Measurements from ENCODE around the gene USH2A.

USH2A gene

DNA sequence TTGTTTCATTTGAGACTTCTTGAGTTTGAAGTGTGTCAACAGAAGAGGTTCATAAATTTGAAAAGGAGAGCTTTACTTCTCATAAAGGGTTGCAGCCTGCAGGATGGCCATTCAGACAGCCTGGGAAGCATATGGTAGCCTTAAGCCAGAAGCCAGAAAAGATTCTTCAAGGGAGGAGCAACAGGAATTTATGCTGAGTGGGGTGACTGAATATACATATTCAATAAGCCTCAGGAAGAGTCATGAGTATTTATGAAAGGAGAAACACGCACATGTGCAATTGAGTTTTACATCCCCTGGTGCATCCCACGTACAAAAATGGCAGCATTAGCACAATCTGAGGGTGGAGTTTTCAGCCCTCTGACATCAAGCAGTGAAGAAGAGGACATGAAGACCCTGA, 565.9 kb downstream of the USH2A start:
- DNase-seq: no peak

DNA sequence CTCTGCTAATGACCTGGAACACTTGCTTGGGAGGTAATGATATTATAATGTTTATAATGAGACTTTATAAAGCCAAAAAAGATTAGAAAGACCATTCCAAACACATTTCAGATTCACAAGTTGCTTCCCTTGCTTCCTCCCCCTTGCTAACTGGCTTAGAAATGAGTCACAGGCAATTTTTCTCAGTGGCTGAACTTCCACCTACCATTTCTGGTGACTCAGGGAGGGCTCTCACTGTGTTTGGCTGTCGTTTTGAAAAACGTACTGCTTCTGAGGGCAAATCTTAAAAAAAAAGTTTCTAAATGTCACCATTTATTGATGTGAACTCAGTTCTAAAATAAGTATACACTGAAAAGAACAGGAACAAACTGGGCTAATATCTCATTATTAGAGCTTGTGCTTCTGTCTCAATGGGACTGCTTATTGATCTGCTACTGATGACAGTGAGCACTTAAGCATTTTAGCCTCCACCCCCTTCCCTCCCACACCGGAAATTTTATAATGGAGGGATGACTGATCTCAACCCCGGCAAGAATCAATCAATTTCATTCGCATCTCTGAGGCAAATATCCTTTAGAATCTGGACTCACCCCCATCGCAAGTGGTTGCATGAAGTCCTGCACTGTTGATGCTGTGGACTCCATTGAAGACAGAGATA, 577.9 kb downstream of the USH2A start:
- DNase-seq: peak; percentile 47

DNA sequence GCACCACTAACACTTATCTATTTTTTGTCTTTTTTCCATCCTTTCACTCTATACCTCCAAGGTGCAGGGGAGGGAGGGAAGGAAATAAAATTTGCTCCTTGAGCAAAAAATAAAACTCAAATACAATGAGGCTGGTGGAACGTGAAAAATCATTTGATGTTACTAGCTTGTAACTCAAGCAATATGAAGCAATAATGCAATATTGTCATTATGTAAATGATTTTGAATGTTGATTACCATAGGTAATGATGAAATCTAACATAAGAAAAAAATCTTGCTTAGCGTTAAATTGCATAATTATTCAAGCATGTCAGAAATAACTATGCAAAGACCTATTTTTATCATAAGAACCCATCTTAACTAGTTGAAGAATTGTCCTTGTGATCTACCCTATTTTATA, 578.5 kb downstream of the USH2A start:
- DNase-seq: no peak

DNA sequence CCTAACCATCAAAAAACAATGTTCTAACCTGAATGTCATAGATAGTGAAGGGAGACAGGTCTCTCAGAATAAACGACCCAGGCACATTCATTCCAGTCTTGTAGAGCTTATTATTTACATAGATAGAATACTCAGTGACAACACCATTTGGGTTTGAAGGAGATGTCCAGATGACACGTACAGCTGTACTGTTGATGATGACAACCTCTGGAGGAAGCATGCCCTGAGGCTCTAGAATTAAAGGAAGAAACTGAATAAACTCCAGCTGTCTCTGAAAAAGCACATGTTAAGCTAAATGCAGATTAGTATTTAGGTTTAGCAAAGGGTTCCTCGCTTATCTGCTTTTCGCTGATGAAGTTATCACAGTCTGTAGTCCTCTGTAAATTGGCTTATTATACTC, 579.0 kb downstream of the USH2A start:
- peak; percentile 36 for DNase-seq

DNA sequence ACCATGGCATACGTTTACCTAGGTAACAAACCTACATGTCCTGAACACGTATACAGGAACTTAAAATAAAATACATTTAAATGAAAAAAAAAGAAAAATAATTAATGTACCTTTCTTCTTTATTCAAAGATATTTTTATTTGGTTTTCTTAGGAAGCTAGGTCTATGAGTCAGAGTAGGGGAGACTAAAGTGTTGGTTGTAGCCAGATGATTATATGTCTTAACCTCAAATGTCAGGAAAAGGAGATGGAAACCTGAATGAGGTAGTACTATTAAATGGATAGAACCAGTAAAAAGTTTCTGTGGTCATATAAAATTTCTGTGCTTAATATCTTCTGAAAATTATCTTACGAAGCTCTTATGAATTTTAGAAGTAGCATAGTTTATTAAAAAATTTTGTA, 580.3 kb downstream of the USH2A start:
- DNase-seq: no peak

DNA sequence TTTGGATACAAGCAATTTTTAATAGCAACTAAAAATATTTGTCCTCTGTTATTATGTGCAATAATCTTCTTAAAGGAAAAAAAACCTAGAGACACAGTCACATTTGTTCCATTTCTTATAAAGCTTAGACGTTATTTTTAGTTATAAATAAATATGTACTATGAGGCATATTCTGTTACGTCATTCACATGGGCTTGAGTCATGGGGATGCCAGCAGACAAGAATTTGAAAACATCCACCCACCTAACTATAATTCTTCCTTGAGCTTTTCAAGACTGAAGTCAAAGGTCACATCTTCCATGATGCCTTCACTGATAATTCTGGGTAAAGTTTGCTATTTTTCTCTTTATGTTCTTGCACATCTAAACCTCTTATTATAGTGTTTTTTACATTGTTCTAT, 587.3 kb downstream of the USH2A start:
- DNase-seq: no peak

DNA sequence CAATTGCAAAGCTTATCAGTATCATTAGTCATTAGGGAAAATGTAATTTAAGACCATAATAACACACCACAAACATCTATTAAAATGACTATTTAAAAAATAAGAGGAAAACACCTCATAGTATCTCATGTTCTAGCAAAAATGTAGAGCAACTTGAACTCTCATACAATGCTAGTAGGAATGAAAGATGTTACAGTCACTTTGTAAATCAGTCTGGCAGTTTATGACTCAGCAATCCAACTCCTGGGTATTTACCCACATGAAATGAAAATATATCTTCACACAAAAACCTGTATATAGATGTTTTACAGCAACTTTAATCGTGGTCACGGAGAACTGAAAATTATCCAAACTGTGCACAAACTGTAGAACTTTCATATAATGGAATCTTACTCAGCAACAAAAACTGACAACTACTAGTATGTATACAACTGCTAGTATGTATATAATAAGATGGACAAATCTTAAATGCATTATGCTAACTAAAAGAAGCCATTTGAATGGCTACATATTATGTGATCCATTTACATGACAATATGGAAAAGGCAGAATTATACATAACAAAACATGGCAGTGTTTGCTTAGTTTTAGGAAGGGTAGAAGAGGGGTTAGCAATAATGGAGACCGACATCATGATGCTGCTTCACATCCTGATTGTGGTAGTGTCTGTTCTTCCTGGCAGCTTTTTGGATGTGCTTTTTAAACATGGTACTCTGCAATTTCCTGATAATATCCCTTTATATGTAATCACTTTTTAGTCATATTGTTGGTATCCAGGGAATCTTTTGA, 589.1 kb downstream of the USH2A start:
- no peak for DNase-seq

DNA sequence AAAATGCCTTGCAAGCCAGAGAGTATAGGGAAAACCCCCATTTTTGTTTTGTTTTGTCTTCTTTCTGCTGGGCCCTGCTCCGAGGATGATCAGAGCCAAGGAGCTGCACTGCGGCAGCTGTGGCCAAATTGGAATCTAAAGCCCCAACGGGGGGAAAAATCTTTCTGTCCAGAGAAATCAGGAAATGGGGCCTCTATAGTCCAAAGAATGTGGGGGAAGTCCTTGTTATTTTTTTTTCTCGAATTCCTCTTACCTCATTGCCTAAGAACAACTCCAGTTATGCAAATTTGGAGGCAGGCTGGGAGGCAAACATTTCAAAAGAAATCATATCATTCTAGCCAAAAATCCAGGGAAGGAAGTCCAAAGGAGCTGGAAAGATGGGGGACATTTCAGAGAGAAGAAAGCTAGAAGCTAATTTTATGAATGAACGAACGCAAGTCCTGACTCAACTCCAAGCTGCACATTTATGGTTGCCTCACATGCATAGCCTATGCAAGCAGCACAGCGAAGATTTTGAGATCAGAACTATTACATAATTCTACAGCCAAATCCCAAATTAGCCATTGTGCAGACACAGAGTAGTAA, 592.9 kb downstream of the USH2A start:
- no peak for DNase-seq

DNA sequence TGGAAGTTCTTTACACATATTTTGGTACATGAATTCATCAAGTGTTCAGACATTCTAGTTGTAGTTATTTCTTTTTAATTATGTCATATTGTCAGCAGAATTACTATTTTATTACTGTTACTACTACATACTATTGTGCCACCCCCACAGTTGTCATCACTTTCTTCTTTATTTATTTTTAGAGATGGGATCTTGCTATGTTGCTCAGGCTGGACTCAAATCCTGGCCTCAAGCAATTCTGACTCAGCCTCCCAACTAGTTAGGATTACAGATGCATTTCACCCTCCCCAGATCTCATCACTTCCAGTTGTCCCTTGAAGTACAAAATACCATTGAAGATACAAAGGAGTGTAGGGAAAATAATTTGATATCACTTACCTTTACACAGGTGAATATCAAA, 598.2 kb downstream of the USH2A start:
- no peak for DNase-seq

DNA sequence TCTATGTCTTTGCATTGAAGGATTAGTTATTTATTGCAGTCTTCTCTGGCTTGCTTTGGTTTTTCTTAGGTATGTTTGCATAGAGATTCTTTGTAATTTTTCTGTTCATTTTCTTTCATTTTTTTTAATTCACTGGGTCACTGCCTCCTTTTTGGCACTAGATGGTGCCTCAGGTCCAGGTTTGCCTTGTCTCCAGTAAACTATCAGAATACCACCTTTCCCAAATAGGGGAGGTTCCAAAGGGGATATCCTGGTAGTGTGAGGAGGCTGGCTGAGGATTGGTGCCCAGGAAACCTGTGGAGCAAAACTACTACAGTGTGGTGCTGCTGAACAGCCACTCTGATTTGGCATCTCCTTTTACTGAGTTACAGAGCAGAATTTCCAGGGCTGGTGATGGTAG, 599.0 kb downstream of the USH2A start:
- DNase-seq: no peak

DNA sequence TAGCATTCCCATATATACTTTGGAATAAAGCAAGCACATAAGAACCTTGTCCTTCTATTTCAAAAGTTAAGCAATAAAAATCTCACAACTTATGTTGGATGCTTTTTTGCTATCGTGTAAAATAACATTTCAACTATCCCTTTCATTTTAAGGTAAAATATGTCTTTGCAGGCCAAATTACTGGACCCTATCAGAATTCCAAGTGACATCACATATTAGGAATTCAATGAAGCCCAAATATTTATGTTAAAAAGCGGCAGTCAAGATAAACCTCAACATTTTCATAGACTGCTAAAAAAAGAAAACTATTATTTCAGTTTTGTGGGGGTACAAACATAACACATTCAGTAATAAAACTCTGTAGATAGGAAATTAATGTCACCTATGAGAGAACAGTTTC, 604.1 kb downstream of the USH2A start:
- no peak for DNase-seq

DNA sequence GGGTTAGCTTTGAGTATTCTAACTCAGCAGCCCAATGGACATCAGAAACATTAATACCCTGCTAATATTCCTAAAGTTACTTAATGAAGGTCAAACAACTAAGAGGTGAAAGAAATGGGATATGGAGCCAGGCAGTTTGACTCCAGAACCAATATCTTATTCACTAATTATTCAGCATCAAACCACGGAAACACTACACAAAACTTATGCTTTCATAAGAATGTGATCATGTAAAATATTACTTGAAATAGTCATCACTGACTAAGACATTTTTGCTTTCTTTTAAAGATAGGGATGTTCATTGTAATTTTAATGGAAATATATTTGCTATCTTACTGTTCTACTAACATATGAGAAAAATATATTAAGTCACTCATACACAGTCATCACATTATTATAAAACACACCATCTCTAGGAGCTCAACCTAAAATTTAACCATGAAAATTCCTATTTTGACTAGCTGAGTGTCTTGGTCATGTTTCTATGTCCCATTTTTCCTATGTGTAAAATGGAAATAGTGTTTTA, 615.3 kb downstream of the USH2A start:
- DNase-seq: no peak

DNA sequence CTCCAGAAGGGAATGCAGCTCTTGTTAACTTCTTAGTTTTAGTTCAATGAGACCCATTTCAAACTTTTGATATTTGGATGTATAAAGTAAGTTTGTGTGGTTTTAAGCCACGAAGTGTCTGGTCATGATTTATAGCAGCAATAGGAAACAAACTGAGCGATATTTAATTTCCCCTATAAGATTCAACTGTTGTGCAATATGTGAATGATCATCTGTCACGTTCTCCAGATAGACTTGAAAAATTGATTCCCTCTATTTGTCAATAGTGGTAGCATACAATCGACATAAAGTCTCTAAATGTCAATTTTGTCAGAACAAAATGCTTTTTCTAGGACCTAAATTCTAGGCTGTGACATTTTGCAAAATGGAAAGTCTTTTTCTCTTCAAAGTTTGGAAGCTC, 616.0 kb downstream of the USH2A start:
- DNase-seq: no peak

DNA sequence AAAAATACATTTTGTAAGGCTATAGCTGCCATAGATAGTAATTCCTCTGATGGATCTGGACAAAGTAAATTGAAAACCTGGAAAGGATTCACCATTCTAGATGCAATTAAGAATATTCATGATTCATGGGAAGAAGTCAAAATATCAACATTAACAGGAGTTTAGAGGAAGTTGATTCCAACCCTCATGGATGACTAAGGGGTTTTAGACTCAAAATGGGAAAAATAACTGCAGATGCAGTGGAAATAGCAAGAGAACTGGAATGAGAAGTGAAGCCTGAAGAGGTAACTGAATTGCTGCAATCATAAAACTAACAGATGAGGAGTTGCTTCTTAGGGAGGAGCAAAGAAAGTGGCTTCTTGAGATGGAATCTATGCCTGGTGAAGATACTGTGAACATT, 625.4 kb downstream of the USH2A start:
- no peak for DNase-seq

DNA sequence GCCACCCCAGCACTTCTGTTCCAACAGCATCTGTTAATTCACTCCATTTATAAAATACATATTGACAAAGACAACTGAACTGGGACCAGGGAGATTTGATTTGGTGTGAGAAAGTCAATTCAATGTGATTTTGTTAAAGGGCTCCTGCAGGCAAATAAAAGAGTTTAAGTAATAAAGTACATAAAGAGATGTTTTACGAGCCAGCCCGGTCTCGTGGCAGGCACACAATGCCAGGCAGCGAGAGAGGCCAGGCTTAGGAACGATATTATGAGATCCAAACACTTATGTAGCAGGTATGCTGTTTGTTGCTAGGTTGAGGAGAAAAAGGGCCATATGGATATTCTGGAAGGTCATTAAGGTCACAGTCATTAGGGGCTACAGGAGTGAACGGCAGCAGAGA, 629.1 kb downstream of the USH2A start:
- DNase-seq: no peak

DNA sequence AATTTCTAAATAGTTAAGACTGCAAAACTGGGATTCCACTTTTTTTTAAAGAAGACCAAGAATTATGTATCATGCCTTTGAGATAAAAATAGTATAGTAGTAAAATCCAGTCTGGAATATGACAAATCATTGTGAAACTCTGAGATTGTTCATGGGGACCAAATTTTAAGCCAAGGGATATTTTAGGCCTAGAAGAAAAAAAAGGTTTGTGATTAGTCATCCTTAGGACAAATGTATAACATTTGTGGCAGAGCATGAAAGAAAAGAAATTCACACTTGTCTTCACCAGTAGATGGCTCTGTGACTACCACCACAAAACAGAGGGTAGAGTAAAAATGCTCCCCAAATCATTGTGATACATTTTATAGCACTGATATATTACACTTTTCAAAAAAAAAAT, 630.1 kb downstream of the USH2A start:
- DNase-seq: peak; percentile 45

DNA sequence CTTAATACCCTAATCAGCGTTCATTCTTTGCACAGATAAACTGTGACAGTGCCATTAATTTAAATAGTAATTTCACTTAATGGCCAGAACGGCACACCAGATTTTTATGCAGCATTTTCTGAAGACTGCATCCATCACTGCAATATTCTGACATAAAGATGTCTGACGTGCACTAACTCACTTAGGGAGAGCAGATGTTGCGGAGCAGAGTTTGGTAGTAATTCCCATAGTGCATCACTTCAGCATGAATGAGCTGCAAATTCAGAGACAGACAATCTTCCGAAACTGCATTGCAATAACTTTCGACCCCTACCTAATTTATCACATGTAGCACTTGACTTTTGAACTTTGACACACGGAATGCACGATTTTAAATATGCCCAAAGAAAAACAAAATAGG, 630.8 kb downstream of the USH2A start:
- DNase-seq: peak; percentile 86

DNA sequence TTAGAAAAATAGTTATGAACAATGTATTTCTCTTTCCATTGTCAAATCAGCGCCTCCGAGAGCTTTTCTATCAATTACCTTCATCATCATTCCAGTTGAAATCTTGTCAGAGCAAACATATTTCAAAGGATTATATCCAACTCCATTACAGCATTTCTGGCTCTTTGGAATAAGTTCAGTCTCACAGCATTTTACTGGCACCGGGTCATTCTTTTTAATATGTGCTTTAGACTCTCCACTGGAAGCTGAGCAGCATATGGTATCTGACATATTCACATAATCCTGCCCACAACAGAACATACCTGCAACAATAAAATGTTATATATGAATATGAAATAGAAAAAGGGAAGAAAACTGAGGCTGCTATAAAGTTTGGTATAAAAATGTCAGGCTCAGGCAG, 633.3 kb downstream of the USH2A start:
- DNase-seq: no peak

DNA sequence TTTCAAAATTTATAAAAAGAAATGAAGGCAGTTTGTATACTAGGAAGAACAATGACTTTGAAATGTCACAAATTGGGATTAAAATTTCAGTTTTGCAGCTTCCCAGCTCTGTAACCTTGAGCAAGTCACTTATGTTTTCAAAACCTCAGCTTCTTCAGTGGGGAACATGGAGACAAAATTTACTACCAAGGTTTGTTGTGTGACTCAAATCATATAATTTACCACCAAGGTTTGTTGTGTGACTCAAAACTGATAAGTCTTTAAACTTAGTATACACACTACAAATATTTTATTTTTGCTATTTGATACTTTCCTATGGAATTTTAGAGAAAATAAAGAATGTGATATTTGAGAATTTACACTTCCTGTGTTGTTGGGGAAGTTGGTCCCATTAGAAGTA, 636.3 kb downstream of the USH2A start:
- no peak for DNase-seq

DNA sequence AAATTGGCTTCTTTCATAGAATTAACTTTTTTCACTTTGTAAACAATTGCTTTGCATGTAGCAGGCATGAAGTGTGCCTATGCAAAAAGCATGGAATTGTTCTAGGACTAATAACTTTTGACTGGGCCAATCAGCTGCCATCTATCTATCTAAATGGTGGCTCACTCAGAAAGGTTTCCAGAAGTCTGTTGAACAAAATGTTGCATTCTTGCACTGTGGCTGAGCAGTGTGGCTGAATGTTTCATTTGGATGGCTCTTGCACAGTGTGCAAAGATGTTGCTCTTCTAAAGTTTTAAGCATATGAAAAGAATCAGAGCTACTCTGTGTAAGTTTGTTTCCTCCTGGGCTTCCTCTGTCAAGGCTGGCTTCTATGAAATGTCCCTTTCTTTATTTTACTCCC, 642.6 kb downstream of the USH2A start:
- no peak for DNase-seq

DNA sequence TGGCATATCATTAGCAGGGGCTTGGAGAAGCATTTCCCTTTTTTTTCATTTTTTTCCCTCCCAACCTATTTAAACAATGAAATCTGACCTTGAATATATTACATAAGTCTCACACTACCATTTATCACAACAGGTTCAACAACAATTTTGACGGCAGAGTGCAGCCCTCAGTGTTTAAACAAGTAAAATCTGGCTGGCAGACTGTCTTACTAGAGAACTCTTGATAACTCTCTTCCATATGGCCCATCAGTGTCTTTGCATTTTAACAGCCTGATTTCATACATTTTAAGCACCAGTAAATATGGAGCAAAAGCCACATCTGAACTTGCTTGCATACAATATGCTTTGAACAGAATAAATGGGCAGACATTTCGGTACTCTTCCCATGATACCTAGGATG, 643.1 kb downstream of the USH2A start:
- no peak for DNase-seq

DNA sequence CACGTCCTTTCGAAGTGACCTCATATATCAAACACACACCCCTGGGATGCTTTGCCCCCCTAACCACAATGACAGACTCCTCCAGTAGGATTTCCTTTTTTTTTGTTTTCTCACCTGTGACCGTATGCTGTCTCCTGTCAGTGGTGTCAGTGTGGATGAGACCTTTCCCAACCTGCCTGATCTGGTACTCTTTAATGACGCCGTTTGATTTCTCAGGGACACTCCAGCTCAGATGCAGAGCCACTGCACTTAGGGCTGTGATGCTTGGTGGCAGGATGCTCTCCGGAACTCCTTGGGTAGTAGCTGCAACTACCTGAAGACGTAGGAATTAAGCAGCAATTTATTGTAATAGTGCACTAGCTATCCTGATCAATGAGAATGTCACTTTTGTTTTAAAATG, 643.5 kb downstream of the USH2A start:
- no peak for DNase-seq

DNA sequence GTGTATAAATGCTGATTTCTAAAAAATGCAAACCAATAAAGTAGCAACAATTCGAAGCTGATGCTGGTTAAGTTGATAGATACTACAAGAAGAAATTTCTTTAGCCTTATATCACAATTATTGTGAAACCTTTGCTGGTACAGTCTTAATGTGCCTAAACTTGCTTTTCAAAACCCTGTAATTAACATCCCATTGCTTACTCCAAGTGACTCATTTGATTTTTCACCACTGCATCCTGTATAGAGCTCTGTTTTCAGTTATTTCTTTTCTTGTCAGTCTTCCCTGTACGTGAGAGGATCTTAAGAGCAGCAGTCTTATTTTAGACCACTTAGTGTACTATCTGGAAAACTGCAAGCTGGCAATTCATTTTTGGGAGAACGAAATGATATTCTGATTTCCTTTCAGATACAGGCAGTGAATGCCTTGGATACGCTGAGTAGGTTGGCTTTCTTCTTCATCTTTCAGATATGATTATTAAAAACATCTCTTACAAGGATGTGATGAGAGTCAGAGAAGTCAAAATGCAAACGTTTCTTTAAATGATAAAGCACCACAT, 645.8 kb downstream of the USH2A start:
- DNase-seq: no peak

DNA sequence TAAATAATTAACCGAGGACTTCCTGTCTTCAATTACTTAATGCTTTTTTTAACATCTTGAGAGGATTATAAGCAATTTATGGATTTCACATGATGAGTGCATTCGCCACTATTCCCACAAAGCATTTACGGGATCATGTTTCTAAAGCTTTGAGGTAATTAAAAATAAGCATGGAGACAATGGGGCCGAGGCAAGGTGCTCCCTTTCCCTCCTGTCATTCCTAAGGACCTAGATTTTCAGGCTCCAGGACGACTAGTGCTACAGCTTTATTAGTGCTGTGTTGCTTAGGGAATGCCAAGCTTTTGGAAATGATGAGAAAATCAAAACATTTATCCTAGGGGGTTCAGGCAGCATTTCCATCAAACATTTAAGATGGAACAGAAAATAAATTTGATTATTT, 646.9 kb downstream of the USH2A start:
- DNase-seq: peak; percentile 68

All from eye (tissue), 1 donor.